ENCODE measurements around the gene TNS1.

Gene TNS1

DNA sequence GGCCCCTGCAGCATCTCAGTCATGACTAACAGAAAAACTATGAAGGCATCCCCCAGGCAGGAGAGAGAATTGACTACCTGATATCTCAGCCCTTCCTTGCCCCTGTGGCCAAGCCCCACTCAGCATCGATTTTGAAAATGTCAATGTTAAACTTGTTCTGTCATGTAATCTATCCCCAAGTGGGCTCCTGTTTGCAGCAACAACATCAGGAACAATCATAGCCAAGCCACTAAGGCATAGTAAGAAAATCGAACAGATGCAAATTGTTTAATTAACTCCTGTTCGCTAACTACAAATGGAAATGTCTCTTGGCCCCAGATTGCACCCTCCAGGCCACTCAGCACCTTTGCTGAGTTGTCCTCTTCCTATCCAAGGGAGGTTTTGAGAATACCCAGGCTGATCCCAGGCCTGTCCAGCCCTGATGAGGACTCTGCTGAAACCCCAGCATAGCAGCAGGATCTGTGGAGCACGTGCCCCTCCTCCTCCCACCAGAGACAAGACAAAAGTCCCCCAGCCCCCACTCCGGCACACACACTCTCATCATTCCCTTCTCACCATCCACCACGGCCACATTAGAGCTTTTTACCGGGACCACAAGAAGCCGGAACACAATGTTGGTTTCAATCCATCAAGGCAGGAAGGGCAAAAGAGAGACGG lies 150.1 kb downstream of the TNS1 start:
- Histone ChIP-seq H3K4me1 (ENCODE audit: control insufficient read depth in 1 of 2, insufficient read depth in 1 of 2, low read depth in 1 of 2, low read length in 1 of 2) (no peaks in the 10 kb centered on the region), H3K27ac (no peak overlapping the region), H3K9me3 (no peaks in the 10 kb centered on the region), H3K36me3 (no peaks in the 10 kb centered on the region), H3K4me3 (ENCODE audit: low read depth in 1 of 2, low read length in 1 of 2) (no peak overlapping the region), H3K27me3 (peaks cover 12% of the 10 kb centered on the region)
- TF ChIP-seq, protein P1, sequence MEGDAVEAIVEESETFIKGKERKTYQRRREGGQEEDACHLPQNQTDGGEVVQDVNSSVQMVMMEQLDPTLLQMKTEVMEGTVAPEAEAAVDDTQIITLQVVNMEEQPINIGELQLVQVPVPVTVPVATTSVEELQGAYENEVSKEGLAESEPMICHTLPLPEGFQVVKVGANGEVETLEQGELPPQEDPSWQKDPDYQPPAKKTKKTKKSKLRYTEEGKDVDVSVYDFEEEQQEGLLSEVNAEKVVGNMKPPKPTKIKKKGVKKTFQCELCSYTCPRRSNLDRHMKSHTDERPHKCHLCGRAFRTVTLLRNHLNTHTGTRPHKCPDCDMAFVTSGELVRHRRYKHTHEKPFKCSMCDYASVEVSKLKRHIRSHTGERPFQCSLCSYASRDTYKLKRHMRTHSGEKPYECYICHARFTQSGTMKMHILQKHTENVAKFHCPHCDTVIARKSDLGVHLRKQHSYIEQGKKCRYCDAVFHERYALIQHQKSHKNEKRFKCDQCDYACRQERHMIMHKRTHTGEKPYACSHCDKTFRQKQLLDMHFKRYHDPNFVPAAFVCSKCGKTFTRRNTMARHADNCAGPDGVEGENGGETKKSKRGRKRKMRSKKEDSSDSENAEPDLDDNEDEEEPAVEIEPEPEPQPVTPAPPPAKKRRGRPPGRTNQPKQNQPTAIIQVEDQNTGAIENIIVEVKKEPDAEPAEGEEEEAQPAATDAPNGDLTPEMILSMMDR (IDR thresholded peaks at IDR 0.05), result no peak

DNA sequence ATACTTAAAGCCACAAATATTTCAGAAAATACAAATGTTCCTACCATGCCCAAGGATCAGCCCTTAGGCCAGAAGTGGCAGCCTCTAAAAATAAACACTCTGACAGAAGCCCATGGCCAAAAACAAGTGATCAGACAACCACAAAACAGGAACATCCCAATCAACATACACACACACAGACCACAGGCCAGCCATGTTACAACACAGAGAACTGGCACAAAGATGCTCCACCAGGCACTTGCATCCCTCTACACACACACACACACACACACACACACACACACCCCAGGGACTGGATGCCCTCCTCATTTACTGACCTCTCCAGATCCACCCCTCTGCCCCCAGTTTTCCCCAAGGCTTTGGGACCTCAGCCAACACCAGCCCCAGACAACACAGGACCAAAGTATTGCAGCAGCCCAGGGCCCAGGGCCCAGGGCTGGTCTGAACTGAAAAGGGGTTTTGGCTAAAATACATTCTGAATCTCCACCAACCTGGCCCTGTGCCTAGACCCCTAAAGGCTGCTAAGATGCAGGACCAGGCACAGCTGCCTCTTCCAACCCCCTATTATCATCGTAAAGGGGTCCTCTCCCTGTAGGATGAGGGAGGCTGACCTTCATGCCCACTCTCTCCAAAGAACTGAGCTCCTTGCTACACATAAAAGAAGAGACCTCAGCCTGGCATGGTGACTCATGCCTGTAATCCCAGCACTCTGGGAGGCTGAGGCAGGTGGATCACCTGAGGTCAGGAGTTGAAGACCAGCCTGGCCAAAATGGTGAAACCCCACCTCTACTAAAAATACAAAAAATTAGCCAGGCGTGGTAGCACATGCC lies 151.4 kb downstream of the TNS1 start:
- H3K4me1 ChIP-seq (ENCODE audit: control insufficient read depth in 1 of 2, insufficient read depth in 1 of 2, low read depth in 1 of 2, low read length in 1 of 2), result no peaks in the 10 kb centered on the region
- H3K36me3 ChIP-seq, result no peaks in the 10 kb centered on the region
- H3K9me3 ChIP-seq, result no peaks in the 10 kb centered on the region
- peaks cover 12% of the 10 kb centered on the region for H3K27me3 ChIP-seq
- TF ChIP-seq, protein P1 (IDR thresholded peaks at IDR 0.05), result no peak
- H3K4me3 ChIP-seq (ENCODE audit: low read depth in 1 of 2, low read length in 1 of 2), result no peak overlapping the region
- no peak overlapping the region for H3K27ac ChIP-seq

DNA sequence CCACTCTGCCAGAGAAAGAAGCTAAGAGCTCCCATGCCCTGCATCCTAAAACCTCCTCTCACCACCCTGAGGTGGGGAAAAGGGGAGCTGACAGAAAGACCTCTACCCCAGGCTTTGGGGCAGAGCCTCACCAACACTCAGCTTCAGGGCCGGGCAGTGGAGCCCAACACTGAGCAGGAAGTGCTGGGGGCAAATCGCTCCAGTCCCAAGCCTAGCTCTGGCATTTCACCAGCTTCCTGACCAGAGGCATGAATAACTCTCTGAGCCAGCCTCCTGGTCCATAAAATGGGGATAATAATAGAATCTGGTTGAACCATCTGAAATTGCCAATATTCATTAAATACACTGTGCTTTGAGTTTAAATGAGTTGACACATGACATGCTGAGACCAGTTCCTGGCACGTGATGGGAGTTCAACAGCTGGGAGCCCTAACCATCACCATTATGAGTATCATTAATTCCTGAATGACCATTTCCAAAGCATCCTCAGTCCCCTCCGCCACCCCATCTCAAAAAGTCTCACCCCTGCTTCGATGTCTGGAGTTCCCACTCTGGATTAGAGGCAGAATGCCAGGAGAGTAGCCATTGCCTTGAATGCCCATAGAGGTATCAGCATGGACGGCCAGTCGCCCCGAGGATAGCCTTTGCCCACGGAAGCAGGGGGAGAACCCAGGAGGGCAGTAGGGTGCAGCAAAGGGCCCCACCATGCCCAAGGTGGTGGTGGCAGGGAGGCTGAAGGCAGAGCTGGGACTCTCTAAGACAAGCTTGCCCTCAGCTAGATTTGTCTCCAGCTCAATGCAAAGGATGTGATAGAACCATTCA lies 153.4 kb downstream of the TNS1 start:
- Histone ChIP-seq H3K4me1 (ENCODE audit: control insufficient read depth in 1 of 2, insufficient read depth in 1 of 2, low read depth in 1 of 2, low read length in 1 of 2) (no peaks in the 10 kb centered on the region), H3K27ac (no peak overlapping the region), H3K36me3 (no peaks in the 10 kb centered on the region), H3K27me3 (peaks cover 12% of the 10 kb centered on the region), H3K4me3 (ENCODE audit: low read depth in 1 of 2, low read length in 1 of 2) (no peak overlapping the region), H3K9me3 (no peaks in the 10 kb centered on the region)
- TF ChIP-seq, protein P1 (IDR thresholded peaks at IDR 0.05), result no peak

DNA sequence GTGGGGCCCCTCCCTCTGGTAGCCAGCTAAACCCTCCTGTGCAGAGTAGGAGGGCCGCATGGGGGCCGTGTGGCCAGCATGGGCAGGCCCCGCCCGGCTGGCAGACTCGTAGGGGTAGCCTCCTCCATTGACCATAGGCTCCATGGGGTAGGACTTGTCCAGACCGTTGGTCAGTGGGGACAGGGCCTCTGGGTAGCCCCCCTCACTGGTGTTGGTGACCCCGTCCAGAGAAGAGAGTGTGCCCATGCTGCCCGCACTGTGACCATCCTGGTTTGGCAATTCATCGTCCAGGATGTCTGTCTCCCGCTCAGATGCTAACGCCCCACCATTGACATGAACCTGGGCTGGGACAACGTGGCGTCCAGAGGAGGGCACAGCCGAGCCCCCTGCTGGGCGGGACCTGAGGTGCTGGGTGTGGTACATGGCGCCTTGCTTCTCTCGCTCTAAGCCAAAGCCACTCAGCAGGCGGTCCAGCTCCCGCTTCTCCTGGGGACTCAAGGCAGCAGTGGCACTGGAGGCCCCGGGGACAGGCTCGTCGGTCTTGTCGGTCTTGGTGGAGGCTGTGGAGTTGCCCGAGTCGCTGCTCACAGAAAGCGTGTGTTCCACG lies 154.3 kb downstream of the TNS1 start:
- Histone ChIP-seq H3K4me1 (ENCODE audit: control insufficient read depth in 1 of 2, insufficient read depth in 1 of 2, low read depth in 1 of 2, low read length in 1 of 2) (no peaks in the 10 kb centered on the region), H3K27ac (no peak overlapping the region), H3K36me3 (no peaks in the 10 kb centered on the region), H3K27me3 (peaks cover 12% of the 10 kb centered on the region), H3K4me3 (ENCODE audit: low read depth in 1 of 2, low read length in 1 of 2) (no peak overlapping the region), H3K9me3 (no peaks in the 10 kb centered on the region)
- TF ChIP-seq, protein P1 (IDR thresholded peaks at IDR 0.05), result no peak

Measured in neutrophil (primary cell).